NCI-H2227 (cell line): Measurements from ENCODE around the gene DAZ4.
"Not testable (repeated sequence)": the region's sequence is repeated elsewhere in the genome, so short reads cannot be mapped to it uniquely, and the experiment has no call there.

Experiments used
- DNase-seq: peaks from one replicate; lab custom pipeline; 2025; ENCODE audit not compliant: unreplicated experiment; lab: John Stamatoyannopoulos, UW

DAZ4 gene, protein sequence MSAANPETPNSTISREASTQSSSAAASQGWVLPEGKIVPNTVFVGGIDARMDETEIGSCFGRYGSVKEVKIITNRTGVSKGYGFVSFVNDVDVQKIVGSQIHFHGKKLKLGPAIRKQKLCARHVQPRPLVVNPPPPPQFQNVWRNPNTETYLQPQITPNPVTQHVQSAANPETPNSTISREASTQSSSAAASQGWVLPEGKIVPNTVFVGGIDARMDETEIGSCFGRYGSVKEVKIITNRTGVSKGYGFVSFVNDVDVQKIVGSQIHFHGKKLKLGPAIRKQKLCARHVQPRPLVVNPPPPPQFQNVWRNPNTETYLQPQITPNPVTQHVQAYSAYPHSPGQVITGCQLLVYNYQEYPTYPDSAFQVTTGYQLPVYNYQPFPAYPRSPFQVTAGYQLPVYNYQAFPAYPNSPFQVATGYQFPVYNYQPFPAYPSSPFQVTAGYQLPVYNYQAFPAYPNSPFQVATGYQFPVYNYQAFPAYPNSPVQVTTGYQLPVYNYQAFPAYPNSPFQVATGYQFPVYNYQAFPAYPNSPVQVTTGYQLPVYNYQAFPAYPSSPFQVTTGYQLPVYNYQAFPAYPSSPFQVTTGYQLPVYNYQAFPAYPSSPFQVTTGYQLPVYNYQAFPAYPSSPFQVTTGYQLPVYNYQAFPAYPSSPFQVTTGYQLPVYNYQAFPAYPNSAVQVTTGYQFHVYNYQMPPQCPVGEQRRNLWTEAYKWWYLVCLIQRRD

DNA sequence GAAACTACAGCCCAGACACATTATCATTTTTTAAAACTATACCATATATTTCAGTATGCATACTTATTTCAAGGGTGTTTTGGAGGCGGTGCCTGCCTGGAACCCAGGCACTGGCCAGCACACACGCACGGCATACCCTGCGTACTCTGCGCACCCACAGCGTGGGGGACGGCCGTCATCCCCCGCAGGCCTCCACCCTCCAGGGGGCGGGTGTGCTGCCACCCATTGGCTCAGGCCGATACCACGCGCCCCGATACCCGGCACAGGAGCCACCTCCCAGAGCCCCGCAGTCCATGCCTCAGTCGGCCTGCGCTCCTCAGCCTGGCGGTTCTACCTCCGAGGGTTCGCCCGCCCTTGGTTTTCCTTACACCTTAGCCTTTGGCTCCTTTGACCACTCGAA lies at the start of gene DAZ4:
Gene DAZ4 (plus strand): TSS at position 301 of the 400 bp plus-strand sequence. CDS start 208 bp downstream, outside the sequence.
- DNase-seq: not testable (repeated sequence)

DNA sequence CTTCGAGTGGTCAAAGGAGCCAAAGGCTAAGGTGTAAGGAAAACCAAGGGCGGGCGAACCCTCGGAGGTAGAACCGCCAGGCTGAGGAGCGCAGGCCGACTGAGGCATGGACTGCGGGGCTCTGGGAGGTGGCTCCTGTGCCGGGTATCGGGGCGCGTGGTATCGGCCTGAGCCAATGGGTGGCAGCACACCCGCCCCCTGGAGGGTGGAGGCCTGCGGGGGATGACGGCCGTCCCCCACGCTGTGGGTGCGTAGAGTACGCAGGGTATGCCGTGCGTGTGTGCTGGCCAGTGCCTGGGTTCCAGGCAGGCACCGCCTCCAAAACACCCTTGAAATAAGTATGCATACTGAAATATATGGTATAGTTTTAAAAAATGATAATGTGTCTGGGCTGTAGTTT lies 20.4 kb upstream of the DAZ4 start, which contains the start of gene DAZ3:
Gene DAZ3 (minus strand): TSS at position 101 of the 400 bp plus-strand sequence. CDS start 208 bp downstream, outside the sequence.
- DNase-seq: not testable (repeated sequence)

DNA sequence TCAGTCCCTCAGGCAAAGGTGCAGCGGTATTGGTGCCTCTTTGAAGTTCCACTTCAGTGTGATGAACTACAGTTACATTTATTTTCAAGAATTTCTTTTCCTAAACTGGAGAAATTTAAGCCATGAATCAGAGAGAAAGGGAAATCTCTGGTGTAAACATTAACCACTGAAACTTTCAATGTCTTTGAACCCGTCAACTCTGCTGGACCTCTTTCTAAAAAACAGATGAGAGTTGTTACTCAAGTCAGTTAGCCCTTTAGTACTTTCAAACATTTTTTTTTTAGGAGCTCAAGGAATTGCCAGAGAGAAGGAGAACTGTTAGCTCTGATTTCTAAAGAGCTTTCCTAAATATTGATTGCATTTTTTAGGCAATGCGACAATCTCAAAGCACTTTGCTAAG lies 11.9 kb upstream of the DAZ4 start:
- DNase-seq: not testable (repeated sequence)

DNA sequence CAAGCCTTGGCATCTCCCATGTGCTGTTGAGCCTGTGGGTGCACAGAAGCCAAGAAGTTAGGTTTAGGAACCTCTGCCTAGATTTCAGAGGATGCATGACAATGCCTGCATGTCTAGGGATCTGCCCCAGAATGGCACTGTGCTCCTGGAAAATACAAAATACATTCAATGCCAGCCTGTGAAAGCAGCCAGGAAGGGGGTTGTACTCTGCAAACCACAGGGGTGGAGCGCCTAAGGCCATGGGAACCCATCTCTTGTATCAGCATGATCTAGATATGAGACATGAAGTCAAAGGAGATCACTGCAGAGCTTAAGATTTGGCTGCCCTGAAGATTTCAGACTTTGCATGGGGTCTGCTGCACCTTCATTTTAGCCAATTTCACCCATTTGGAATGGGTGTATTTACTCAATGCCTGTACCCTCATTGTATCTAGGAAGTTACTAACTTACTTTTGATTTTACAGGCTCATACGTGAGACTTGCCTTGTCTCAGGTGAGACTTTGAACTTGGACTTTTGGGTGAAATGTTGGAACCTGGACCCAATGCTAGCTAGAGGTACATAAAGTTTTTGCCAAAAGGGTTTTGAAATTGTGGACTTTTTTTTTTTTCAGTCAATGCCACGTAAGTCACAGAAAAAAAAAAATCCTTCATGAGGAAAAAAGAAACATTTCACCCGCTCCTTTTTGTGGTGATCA lies 9.4 kb upstream of the DAZ4 start:
- not testable (repeated sequence) for DNase-seq

DNA sequence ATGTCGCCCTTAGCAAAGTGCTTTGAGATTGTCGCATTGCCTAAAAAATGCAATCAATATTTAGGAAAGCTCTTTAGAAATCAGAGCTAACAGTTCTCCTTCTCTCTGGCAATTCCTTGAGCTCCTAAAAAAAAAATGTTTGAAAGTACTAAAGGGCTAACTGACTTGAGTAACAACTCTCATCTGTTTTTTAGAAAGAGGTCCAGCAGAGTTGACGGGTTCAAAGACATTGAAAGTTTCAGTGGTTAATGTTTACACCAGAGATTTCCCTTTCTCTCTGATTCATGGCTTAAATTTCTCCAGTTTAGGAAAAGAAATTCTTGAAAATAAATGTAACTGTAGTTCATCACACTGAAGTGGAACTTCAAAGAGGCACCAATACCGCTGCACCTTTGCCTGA lies 8.7 kb upstream of the DAZ4 start:
- not testable (repeated sequence) for DNase-seq
